GM21825 (cell line): ENCODE results near the gene TENT4B.
"Not testable (repeated sequence)": the region's sequence is repeated elsewhere in the genome, so short reads cannot be mapped to it uniquely, and the experiment has no call there.

Experiments
- ATAC-seq: cut with Tn5 transposase; IDR thresholded peaks from one replicate; pipeline ENCODE4 v1.9.1; 2021; ENCODE audit warnings: mild to moderate bottlenecking, moderate library complexity; ENCODE audit not compliant: unreplicated experiment

The TENT4B gene

GRCh38 chr16:50152807-50153595, at the start of gene TENT4B:
Gene TENT4B (plus strand): TSS chr16:50153306. CDS start chr16:50153622, 316 bp downstream.
- peak; percentile 66 for ATAC-seq

DNA sequence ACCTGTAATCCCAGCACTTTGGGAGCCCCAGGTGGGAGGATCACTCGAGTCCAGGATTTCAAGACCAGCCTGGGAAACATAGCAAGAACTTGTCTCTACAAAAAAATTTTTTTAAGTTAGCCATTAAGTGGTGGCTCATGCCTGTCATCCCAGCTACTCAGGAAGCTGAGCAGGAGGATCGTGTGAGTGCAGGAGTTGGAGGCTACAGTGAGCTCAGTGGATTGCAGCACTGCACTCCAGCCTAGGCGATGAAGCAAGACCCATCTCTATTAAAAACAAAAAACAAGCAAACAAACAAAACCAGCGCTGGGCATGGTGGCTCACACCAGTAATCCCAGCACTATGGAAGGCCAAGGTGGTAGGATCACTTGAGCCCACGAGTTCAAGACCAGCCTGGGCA, 49.3 kb upstream of the TENT4B start:
- no peak for ATAC-seq

- ATAC-seq = no peak
Measured at GRCh38 chr16:50114357-50115129, 38.6 kb upstream of the TENT4B start.

GRCh38 chr16:50120711-50121110, 32.4 kb upstream of the TENT4B start:
- no peak for ATAC-seq

DNA sequence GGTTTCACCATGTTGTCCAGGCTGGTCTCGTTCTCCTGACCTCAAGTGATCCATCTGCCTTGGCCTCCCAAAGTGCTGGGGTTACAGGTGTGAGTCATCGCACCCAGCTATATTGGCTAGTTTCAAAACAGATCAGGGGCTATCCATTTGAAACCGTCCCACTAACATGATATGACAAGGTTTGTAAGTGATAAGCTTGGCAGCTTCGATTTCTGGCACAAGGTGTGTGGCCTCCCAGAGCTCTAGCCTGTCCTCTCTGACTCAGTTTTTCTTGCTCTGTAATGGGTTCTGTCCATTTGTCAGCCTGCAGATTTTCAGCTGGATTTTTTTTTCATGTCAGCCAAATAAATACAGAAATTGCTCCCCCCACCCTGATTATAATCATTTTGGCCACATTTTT, 31.8 kb upstream of the TENT4B start:
- ATAC-seq = peak; percentile 58

GRCh38 chr16:50121721-50122445, 31.2 kb upstream of the TENT4B start:
- peak; percentile 56 for ATAC-seq

DNA sequence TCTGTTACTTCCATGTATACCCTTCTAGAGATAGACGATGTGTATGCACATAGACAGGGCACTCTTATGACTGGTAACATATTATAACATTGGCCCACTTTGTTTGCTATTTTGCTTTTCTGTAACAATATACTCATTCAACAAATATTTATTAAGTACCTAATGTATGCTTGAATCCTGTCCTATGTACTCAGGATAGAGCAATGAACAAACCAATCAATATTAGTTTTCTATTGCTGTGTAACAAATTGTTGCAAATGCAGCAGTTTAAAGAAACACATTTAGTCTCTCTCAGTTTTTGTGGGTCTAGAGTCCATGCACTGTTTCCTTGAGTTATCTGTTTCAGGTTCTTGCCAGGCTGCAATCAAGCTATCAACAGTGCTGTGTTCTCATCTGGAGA, 29.7 kb upstream of the TENT4B start:
- ATAC-seq = no peak

- ATAC-seq = no peak
Measured at GRCh38 chr16:50124769-50125168, 28.3 kb upstream of the TENT4B start.

- no peak for ATAC-seq
Measured at GRCh38 chr16:50126183-50126582, 26.9 kb upstream of the TENT4B start.

- not testable (repeated sequence) for ATAC-seq
Measured at GRCh38 chr16:50132571-50132970, 20.5 kb upstream of the TENT4B start.

- no peak for ATAC-seq
Measured at GRCh38 chr16:50133214-50133613, 19.9 kb upstream of the TENT4B start.

GRCh38 chr16:50136399-50136798, 16.7 kb upstream of the TENT4B start:
- ATAC-seq = no peak

DNA sequence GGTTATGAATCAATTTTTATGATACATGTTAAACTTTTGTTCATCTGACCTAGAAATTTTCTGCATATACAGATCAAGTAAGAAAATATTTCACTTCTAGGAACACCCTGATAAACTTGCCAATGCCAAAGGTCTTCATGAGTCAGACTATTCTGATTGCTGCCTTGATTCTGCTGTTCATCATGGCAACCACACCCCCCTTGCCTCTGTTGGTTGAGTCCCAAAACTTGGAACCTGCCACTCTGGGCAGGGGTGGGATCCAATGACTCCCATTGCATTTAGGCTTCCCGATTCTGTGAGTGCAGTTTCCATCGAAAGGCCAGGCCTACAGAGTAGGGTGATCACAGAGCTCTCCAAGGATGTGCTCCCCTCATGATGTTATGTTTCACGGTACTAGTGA, 15.8 kb upstream of the TENT4B start:
- no peak for ATAC-seq

DNA sequence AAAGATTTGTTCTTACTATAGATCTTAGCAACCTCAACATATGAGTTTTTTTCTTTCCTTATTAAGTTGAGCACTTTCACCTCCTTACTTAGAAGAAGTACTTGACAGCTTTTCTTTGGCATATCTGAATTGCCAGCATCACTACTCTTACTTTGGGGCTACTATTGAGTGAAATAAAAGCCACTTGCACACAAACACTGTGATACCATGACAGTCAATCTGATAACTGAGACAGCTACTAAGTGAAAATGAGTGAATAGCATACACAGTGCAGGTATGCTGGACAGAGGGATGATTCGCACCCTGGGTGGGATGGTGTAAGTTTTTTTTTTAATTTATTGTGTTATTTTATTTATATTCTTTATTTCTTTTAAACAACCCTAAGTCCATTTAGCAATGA, 13.5 kb upstream of the TENT4B start:
- ATAC-seq = no peak

DNA sequence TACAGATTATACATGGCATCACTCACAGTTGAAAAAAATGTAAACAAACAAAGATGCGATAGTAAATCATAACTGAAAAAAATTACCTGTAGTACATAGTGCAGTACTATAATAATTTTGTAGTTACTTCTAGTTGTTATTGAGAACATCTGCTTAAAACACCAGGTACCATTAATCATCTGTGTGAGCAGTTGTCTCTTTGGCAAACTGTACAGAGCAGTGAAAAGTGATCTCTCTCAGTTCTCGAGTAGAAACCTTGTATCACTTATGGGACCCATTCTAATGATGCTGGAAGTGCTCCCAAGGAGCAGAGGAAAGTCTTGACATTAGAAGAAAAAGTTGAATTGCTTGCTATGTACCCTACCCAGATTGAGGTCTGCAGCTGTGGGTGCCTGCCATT, 8.9 kb upstream of the TENT4B start:
- no peak for ATAC-seq

GRCh38 chr16:50146479-50147435, 6.3 kb upstream of the TENT4B start:
- ATAC-seq = no peak

DNA sequence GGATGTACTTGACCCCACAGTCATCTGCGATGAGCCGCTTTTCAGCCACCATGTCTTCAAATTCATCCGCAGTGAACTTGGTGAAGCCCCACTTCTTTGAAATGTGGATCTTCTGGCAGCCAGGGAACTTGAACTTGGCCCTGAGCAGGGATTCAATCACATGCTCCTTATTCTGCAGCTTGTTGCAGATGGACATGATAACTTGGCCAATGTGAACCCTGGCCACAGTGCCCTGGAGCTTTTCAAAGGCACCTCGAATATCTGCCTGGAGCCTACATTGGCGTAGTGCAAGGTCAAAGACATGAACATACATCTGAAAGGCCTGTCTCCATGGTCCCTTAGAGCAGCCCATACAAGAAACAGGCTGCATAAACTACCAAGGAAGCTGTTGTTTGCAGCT, 1.8 kb upstream of the TENT4B start:
- ATAC-seq = no peak

- no peak for ATAC-seq
Measured at GRCh38 chr16:50151756-50152155, 1.4 kb upstream of the TENT4B start.

DNA sequence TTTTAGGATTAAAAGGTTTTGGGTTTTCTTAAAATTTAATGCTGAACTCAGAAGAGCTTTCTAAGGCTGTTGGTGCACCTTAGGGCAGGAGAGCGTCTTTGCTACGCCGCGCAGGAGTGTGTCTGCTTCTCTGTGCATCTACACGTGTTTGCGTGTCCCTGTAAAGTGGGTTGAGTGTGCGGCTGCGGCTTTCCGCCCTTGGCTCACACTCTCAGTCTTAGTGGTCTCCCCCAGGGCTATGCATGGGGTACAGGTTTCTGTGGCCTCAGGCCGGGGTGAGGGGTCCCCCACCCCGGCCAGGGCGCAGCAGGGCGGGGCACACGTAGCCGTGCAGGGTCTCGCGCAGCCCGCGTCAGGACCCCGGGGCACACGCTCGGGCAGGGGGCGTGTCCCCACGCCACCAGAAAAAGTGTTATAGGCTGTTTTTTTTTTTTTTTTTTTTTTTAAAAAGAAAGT, 727 bp upstream of the TENT4B start:
- peak; percentile 43 for ATAC-seq
